Heart right ventricle (tissue), 16 donors: ENCODE data around the gene GBP1. TPM values are rescaled to one million over a fixed set of nuclear protein-coding genes. Genes with fewer than 3 reads are reported as not detected.

Experiments used
- ATAC-seq, 8 donors: fragments of 200-7000 bp; cut with Tn5 transposase; one replicate each; pipeline ENCODE4 v1.9.1; 2020; ENCODE audit warnings: mild to moderate bottlenecking in 8 of 8, moderate library complexity in 8 of 8, moderate number of reproducible peaks in 1 of 8
- DNase-seq, 2 donors: peaks; one replicate each; pipeline ENCODE4 v3.0.0-alpha.2; 2020
- H3K27ac ChIP-seq, 10 donors: fragments of 200-600 bp; sonication (generic) in 2 of 10; one replicate each; pipeline versions ENCODE4 v1.5.0 to v1.8.0; 2020 to 2022; ENCODE audit warnings: mild to moderate bottlenecking in 3 of 10
- H3K27me3 ChIP-seq, 7 donors: fragments of 200-600 bp; one replicate each; pipeline ENCODE4 v1.8.0; 2021 to 2022; ENCODE audit warnings: mild to moderate bottlenecking in 2 of 7
- H3K36me3 ChIP-seq, 9 donors: fragments of 200-600 bp; sonication (generic) in 1 of 9; one replicate each; pipeline versions ENCODE4 v1.5.0 to v1.8.0; 2020 to 2022; ENCODE audit warnings: mild to moderate bottlenecking in 2 of 9
- H3K4me1 ChIP-seq, 9 donors: fragments of 200-600 bp; sonication (generic) in 1 of 9; one replicate each; pipeline versions ENCODE4 v1.5.0 to v1.8.0; 2020 to 2022; ENCODE audit warnings: mild to moderate bottlenecking in 4 of 9
- H3K4me3 ChIP-seq, 10 donors: fragments of 200-600 bp; sonication (generic) in 2 of 10; one replicate each; pipeline versions ENCODE4 v1.5.0 to v1.8.0; 2020 to 2022; ENCODE audit warnings: mild to moderate bottlenecking in 7 of 10, moderate library complexity in 2 of 10
- H3K9me3 ChIP-seq, 11 donors: fragments of 200-600 bp in 10 of 11; sonication (generic) in 2 of 11; one replicate each; pipeline versions ENCODE4 v1.5.0 to v1.8.0; 2013 to 2022; ENCODE audit warnings: mild to moderate bottlenecking in 2 of 11, control low read depth in 1 of 11, moderate library complexity in 1 of 11
- CTCF ChIP-seq, 9 donors: fragments of 200-600 bp; sonication (generic) in 2 of 9; IDR thresholded peaks; one replicate each; pipeline versions ENCODE4 v1.5.0 to v1.8.0; 2021 to 2022; ENCODE audit warnings: antibody characterized with exemption in 9 of 9, mild to moderate bottlenecking in 5 of 9, moderate library complexity in 1 of 9
- WGBS, 2 donors: extraction: QIAGEN DNeasy Blood & Tissue Kit; methylation state at CpG; one replicate each; pipeline ENCODE4 v1.1.7; 2013; ENCODE audit warnings: inconsistent platforms in 1 of 2; 5-methylcytosine and 5-hydroxymethylcytosine counted together
- intact Hi-C, 10 donors: fragments of 100-400 bp; cut with DNase I; formaldehyde crosslinking; loops; one replicate each; pipeline versions ENCODE4 v1.11.1 to v1.14.2; 2022
- polyA plus RNA-seq, 2 donors: library from polyadenylated mRNA; stranded (reverse); fragments of 200-250 nt; gene quantifications; one replicate each; pipeline ENCODE4 v1.2.3, GENCODE V29; 2013
- total RNA-seq, 10 donors: library from RNA; stranded (reverse); fragmentation: NEBNext Ultra II Directional in 3 of 10; extraction: Animal tissue kit (Norgen Biotek cat#: 25700) in 3 of 10; gene quantifications; one replicate each; pipeline versions ENCODE4 v1.2.1 to v1.2.4, GENCODE V29; 2021 to 2023
- donor health status: Arrhythmogenic right ventricular cardiomyopathy.
- donor health status: ischemic (EF 13 %, LVEDD 7.1; RV severe dilation, severe dysfunction).
- donor health status: healthy with polysubstance abuse.
- donor health status: DM: no; HTN: yes; CAD: no.
- donor health status: DM: no; HTN: no; CAD: no.
- donor health status: ischemic (EF 25% LVEDD 6.9; RV normal size, moderate dysfunction).
- donor health status: ischemic (EF 25% LVEDD 5.7; RV mildly dilated, moderate dysfunction).
- donor health status: healthy.
- donor health status: DM: yes; HTN: yes; CAD: no.
- donor health status: Ischemic cardiomyopathy.
- donor health status: ischemic (EF 35%, LVEDD 5.7; RV mildly dilated, moderate dysfunction).
- donor health status: nonischemic (EF 11% LVEDD 7.7; RV severe dilation, severe dysfunction).
- donor health status: DM: yes; HTN: yes; CAD: no.
- donor health status: PGD.
- donor health status: ischemic (EF 29% LVEDD 5.4; RV normal size, mild dysfunction).
- donor health status: nonischemic (EF 23%, LVEDD 6.1; RV moderate dilation, normal function).

GBP1 gene
- total and polyA plus RNA-seq, 12 donors: 4.1 to 119 (median 9.0) TPM

GRCh38 chr1:89098857-89099256 lies 33.8 kb upstream of the GBP1 start:
- DNase-seq (no peak), ATAC-seq (no peak)
- H3K4me1 ChIP-seq: no peaks in the 10 kb centered on the region
- no peaks in the 10 kb centered on the region for H3K27me3 ChIP-seq
- no peak overlapping the region for H3K4me3 ChIP-seq
- H3K9me3 ChIP-seq: peaks cover 0 to 19% (median 7%) of the 10 kb centered on the region in 11 donors
- 74 to 87% methylated on average over 3 of the region's 3 CpGs for WGBS, 2 donors
- TF ChIP-seq CTCF (IDR thresholded peaks at IDR 0.05): no peak
- intact Hi-C loops: no loop called here
- H3K27ac ChIP-seq: no peak overlapping the region
- H3K36me3 ChIP-seq: no peaks in the 10 kb centered on the region

- Histone ChIP-seq H3K4me1 (no peaks in the 10 kb centered on the region), H3K27ac (no peak overlapping the region), H3K4me3 (no peak overlapping the region), H3K36me3 (no peaks in the 10 kb centered on the region), H3K9me3 (peaks cover 0 to 19% (median 7%) of the 10 kb centered on the region in 11 donors), H3K27me3 (no peaks in the 10 kb centered on the region)
- 89 to 92% methylated on average over 2 of the region's 2 CpGs for WGBS, 2 donors
- ATAC-seq: no peak
- DNase-seq: no peak
- TF ChIP-seq CTCF (IDR thresholded peaks at IDR 0.05): no peak
- intact Hi-C loops: no loop called here
Observed at GRCh38 chr1:89095737-89096136, 30.7 kb upstream of the GBP1 start.

- no peak overlapping the region for H3K27ac ChIP-seq
Observed at GRCh38 chr1:89089962-89090361, 25.0 kb upstream of the GBP1 start.

GRCh38 chr1:89088572-89088971 lies 23.6 kb upstream of the GBP1 start:
- DNase-seq: no peak
- no peak for TF ChIP-seq CTCF (IDR thresholded peaks at IDR 0.05)
- 79 to 83% methylated on average over 10 of the region's 10 CpGs for WGBS, 2 donors

More at GRCh38 chr1:89089962-89090361, 25.0 kb upstream of the GBP1 start:
- Histone ChIP-seq H3K4me3 (no peak overlapping the region), H3K4me1 (no peaks in the 10 kb centered on the region), H3K27me3 (no peaks in the 10 kb centered on the region), H3K36me3 (no peaks in the 10 kb centered on the region), H3K9me3 (no peaks in the 10 kb centered on the region)
- DNase-seq (no peak), ATAC-seq (no peak)
- no peak for TF ChIP-seq CTCF (IDR thresholded peaks at IDR 0.05)
- 62 to 73% methylated on average over 1 of the region's 1 CpG for WGBS, 2 donors
- intact Hi-C loops: loop anchor here in 6 of 10 donors (5.0 to 10.0 kb wide), 8 partner anchors 52 to 367 kb away; no protein-coding TSS in a partner anchor

More at GRCh38 chr1:89088572-89088971, 23.6 kb upstream of the GBP1 start:
- Histone ChIP-seq H3K36me3 (no peaks in the 10 kb centered on the region), H3K9me3 (no peaks in the 10 kb centered on the region), H3K27me3 (no peaks in the 10 kb centered on the region), H3K4me1 (no peaks in the 10 kb centered on the region), H3K4me3 (no peak overlapping the region), H3K27ac (no peak overlapping the region)
- ATAC-seq: no peak
- intact Hi-C loops: loop anchor here in 6 of 10 donors (5.0 to 10.0 kb wide), 7 partner anchors 84 to 369 kb away; no protein-coding TSS in a partner anchor
